SK-N-SH treated with all-trans-retinoic acid at 6 μM for 48 hours (cell line): ENCODE results near the gene CEP164.

ENCODE experiments used
- ARNTL ChIP-seq: fragments of 450-650 bp; formaldehyde crosslinking; IDR thresholded peaks from 2 replicates; pipeline ENCODE4 v1.5.0; 2020; ENCODE audit warnings: low read depth, mild to moderate bottlenecking, moderate library complexity, borderline replicate concordance
- CREB5 ChIP-seq: fragments of 250-450 bp; sonication (Bioruptor Pico); IDR thresholded peaks from 2 replicates; pipeline ENCODE4 v1.5.1; 2020; ENCODE audit warnings: low read depth, mild to moderate bottlenecking, moderate library complexity
- CSDC2 ChIP-seq: fragments of 250-450 bp; sonication (Bioruptor Pico); IDR thresholded peaks from 2 replicates; pipeline ENCODE4 v1.5.0; 2020; ENCODE audit warnings: mild to moderate bottlenecking, moderate library complexity
- GLIS3 ChIP-seq: fragments of 250-450 bp; sonication (Bioruptor Pico); IDR thresholded peaks from 2 replicates; pipeline ENCODE4 v1.5.0; 2020; ENCODE audit warnings: mild to moderate bottlenecking, moderate library complexity
- ISL1 ChIP-seq: fragments of 250-450 bp; sonication (Bioruptor Pico); IDR thresholded peaks from 2 replicates; pipeline ENCODE4 v2.1.2; 2022; ENCODE audit warnings: mild to moderate bottlenecking, moderate library complexity
- OSR1 ChIP-seq: fragments of 250-450 bp; sonication (Bioruptor Pico); IDR thresholded peaks from 2 replicates; pipeline ENCODE4 v1.8.0; 2022; ENCODE audit warnings: moderate library complexity, mild to moderate bottlenecking, inconsistent platforms
- PATZ1 ChIP-seq: fragments of 250-450 bp; sonication (Bioruptor Pico); IDR thresholded peaks from 2 replicates; pipeline ENCODE4 v1.8.0; 2020; ENCODE audit warnings: mild to moderate bottlenecking, moderate library complexity, borderline replicate concordance
- TOX ChIP-seq: fragments of 250-450 bp; sonication (Bioruptor Pico); IDR thresholded peaks from 2 replicates; pipeline ENCODE4 v1.8.0; 2021; ENCODE audit warnings: mild to moderate bottlenecking, moderate library complexity, borderline replicate concordance
- ZFP3 ChIP-seq: fragments of 250-450 bp; sonication (Bioruptor Pico); IDR thresholded peaks from 2 replicates; pipeline ENCODE4 v1.5.0; 2020; ENCODE audit warnings: mild to moderate bottlenecking, moderate library complexity
- ZFP30 ChIP-seq: fragments of 450-650 bp; formaldehyde crosslinking; IDR thresholded peaks from 2 replicates; pipeline ENCODE4 v1.5.0; 2022; ENCODE audit warnings: mild to moderate bottlenecking, moderate library complexity

- no peak for TF ChIP-seq ARNTL (CRISPR knock-in tag)
- no peak for TF ChIP-seq GLIS3 (CRISPR knock-in tag)
- TF ChIP-seq PATZ1 (CRISPR knock-in tag): no peak
- TF ChIP-seq OSR1 (CRISPR knock-in tag): no peak
- no peak for TF ChIP-seq ZFP30 (CRISPR knock-in tag)
- TF ChIP-seq ZFP3 (CRISPR knock-in tag): no peak
- no peak for TF ChIP-seq CREB5 (CRISPR knock-in tag)
- TF ChIP-seq ISL1 (CRISPR knock-in tag): no peak
- TF ChIP-seq CSDC2 (CRISPR knock-in tag): no peak
- no peak for TF ChIP-seq TOX (CRISPR knock-in tag)
Observed at GRCh38 chr11:117315285-117316196, 12.1 kb upstream of the CEP164 start.
